GM18498 (cell line): ENCODE results near the gene ARHGEF6.

Source experiments
- ATAC-seq: cut with Tn5 transposase; IDR thresholded peaks from one replicate; pipeline ENCODE4 v1.9.1; 2021; ENCODE audit warnings: mild to moderate bottlenecking, moderate library complexity; ENCODE audit not compliant: unreplicated experiment

The ARHGEF6 gene

DNA sequence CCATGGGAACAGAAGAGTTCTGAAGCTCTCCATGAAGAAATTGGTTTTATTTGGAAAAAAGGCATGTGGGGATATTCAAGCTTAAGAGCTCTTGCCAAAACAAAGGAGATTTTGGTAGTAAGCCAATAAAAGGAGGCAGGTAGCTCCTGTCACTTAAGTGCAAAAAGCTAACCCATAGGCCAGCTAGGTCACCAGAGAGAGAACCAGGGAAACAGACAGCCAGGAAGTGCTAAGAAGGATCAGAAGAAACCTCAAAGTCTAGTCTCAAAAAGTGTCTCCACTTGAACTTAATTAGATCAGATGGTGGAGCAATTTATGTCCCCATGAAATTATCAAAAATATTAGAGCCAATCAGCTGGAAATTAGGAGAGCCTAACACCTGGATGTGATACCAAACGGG is 83.6 kb downstream of the ARHGEF6 start:
- ATAC-seq: no peak

DNA sequence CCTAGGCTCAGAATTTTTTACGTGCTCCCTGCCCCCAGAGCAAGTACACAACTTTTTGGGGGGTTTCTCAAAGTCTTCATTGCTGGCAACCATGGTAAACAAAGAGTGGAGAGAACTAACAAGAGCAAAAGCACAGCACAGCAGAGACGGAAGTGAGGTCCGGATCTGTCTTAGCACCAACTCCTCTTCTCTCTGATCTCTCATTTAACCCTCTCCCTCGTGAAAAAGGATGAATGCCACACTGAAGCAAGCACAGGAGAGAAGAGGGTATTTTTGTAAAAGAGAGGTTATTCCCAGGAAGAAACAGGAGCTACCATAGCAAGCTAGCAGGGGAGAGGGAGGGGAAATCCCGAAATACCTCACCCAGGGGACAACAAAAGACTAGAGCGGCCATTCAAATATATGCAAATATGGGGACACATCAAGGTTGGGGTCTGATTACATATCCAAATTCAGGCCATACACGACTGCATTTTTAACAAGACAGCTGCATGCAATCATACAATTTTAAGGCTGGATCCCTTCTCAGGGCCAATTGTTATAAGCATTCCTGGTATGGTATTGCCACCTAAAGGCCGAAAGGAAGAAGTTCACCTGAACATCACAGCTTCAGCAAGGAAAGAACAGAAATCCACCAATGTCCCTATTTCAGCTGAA is 86.2 kb downstream of the ARHGEF6 start:
- peak; percentile 78 for ATAC-seq

DNA sequence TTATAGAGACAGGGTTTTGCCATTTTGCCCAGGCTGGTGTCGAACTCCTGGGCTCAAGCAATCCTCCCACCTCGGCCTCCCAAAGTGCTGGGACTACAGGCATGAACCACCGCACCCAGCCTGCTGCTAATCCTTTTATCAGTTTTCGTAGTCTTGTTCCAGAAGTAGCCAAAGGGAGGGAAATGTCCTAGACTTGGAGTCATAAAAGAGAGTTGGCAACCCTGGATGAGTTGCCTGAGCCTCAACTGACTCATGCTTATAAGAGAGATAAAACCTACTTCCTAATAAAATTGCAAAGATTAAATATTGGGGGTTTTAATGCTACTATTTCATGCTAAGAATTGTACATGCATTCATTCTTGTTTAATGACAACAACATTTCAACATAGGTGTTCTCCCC is 88.5 kb downstream of the ARHGEF6 start:
- no peak for ATAC-seq

DNA sequence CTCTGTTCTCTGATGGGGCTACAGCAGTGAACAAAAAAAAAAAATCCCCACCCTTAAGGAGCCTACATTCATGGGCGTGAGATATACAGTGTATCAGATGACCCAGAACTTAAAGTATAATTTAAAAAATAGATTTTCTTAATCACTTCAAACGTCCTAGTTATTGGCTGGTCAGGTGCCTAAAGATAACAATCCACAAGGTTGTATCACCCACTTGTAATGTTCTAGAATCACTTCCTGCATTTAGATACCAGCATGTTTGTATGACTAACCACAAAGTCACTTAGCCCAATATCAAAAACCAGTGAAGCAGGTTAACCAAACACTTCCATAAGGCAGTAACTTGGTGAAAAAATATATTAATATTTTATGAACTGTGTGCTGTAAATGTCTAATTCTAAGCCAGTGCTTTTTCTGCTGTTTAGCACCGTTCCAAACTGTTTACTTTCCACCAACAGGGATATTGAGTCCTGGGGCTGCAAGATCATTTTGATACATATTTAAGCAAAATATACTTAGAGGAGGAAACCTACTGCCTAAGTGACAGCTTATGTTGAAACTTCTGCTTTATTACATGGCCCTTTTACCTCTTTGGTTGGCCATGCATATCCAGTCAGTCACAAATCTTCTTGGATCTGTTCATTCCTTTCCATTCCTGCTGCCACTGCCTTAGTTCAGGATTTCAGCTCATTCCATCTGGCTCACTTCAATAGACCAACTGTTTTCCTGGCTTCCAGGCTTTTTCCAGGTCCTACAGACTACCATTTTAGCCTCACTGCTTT is 89.5 kb downstream of the ARHGEF6 start:
- ATAC-seq: no peak

DNA sequence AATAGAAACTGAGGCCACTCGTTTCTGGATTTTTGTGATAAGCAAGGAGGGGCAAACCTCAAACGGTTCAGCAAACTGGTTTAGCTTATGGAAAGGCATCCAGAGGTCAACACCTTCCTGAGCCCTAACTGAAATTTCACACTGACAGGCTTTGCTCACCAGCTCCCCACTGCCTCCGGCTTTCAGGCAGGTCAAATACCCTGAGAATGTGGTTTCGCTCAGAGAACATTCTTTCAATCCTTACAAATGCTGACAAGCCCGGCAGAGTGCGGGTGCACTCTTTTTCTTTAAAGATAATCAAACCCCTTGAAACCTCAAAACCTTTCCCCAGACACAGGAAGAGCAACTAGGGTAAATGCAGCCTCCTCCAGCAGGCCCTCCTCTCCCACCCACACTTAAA is 91.3 kb downstream of the ARHGEF6 start:
- ATAC-seq: no peak

DNA sequence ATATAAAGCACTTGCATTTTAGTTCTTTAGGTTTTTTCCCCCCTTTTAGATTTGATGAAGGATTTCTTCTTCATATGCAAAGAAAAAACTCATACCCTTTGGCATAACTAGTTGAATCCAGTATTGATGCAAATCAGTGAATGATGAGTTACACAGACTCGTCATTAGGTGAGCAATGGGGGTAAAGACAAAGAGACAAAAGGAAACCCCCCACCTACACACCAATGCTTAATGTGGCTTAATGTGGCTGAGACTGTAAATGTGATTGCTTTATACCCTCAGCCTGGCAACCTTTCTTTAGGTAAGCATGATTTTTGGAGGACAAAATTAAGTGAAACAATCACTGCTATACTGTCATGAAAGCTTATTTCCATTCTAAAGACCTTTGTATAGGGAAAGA is 93.3 kb downstream of the ARHGEF6 start:
- ATAC-seq: no peak

DNA sequence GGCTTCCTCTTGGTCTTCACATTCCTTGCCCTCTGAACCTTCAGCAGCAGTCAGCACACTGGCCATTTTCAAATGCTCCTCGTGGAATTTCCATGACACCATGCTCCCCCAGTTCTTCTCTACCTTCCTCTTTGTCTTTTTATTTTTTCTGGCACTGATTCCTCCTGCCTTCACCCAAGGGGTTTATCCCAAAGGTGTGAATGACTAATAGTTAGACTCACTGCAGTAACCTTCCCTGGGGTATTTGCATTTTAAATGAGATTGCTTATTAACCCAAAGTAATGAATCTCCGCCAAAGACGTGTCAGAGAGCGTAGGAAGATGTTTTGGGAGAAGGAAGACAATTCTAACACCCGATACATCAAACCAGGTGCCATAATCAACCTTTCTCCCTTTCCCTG is 96.6 kb downstream of the ARHGEF6 start:
- ATAC-seq: no peak

DNA sequence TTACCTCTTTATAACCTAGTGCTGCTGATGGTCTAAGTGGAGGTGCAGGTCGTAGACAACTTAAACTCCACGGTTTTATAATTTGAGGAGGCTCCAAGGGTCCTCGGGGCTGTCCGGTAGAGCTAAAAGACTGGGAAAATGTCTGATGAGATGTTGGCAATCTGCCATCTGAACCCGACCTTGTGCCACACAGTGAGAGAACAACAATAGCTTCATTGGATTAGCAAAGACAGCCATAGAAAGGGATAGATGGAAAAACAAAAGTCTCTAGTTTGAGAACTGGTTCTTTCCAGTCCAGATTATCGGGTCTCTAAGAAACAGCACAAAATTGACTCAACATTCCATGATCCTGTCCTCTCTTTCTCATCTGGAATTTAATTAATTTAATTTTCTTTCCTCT is 101.2 kb downstream of the ARHGEF6 start:
- ATAC-seq: no peak

DNA sequence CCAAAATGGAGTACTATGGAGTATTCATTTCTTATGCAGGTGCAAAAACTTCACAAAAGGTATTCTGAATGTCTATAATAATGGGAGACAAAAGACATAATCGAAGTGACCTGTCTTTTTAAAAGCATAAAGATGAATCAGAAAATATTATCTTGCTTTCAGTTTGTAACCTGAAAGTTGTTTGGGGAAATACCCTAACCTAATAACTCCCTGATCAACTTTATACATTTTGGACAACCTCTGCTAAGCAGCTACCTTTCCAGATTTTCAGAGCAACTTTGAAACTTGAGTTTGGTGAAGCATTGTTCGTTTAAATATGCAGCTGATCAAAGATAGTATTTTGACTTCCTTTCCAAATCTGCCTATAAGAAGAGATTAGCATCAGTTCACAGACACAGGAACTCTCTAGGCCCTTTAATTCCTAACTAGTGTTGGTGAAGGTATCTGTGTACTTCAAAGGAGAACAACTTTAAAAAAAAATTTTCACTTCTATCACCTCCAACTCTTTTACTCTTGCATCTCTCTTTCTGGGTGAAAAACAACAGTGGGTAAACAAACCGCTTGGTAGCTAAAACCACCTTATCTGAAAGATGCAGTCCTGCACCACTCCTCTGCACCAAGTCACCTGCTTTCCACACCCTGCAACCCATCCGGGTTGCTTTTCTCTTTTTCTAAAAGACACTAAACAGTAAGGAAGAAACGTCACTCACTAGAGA is 106.3 kb downstream of the ARHGEF6 start:
- ATAC-seq: peak; percentile 49

DNA sequence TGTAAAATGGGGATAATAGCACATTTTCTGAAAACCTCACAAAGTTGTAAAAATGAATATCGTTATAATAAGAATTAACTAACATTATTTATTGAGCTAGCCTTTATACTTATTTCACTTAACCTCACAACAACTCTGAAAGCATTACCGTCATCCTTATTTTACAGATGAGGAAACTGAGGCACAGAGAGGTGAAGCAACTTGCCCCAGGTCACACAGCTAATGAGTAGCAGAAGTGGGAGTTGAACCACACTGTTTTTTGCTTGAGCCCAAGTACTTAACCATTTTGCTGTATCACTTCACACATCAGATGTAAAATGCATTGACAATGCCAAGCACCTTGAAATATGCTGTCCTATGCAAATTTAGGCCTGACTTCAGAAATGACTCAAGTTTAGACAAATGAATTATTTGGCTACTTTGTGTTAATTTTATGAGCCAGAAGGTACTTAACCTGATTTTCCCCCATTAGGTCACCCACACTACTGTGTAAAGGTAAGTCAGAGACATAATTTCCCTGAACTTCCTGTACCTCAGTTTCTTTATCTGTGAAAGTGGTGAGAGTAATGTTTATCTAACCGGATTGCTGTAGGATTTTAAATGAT is 109.6 kb downstream of the ARHGEF6 start:
- ATAC-seq: no peak

DNA sequence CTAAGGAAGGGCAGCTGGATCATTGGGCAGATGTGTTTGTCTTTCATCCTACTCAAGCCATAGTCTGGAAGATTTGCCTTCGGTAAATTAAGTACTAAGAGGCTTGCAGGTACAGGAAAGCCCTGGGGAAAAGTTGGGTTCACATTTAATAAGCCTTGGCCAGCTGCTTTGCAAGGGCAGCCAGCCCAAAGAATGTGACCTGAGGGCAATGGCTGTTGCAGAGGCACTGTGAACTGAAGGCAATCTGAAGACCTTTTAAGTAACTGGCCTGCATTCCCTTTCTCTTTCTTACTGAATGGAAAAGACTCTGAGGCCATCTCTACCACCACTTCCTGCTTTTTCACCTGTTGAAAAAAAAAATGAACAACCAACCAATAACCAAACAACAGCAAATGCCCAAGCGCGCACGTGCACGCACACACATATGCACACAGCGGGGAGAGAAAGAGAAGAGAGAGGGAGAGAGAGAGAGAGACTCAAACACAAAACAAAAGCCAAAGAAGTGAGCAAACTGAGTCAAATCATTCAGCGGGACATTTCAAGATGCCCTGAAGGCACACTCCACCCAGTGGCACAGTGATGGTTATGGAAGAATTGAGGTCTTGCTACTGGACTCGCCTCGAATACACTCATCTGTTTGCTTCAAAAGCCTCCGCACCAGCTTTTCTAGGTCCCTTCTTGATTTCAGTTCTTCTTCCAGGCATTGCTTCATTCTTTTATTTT is 113.1 kb downstream of the ARHGEF6 start:
- ATAC-seq: no peak

DNA sequence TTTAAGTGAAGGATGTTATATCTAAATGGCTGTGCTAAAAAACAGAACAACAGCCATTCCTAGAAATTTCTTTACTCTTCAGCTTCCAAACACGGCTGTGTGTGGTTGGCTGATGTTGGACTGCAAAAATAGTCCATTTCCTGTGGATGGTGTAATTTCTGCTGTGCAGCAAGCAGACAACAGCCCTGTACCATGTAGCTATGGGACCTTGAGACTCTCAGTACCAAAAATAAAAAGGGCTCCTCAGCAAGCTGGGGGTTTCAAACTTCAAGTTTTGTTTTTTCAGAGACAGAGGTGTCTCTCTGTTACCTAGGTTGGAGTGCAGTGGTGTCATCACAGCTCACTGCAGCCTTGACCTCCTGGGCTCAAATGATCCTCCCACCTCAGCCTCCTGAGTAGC is 114.6 kb downstream of the ARHGEF6 start:
- ATAC-seq: peak; percentile 58

DNA sequence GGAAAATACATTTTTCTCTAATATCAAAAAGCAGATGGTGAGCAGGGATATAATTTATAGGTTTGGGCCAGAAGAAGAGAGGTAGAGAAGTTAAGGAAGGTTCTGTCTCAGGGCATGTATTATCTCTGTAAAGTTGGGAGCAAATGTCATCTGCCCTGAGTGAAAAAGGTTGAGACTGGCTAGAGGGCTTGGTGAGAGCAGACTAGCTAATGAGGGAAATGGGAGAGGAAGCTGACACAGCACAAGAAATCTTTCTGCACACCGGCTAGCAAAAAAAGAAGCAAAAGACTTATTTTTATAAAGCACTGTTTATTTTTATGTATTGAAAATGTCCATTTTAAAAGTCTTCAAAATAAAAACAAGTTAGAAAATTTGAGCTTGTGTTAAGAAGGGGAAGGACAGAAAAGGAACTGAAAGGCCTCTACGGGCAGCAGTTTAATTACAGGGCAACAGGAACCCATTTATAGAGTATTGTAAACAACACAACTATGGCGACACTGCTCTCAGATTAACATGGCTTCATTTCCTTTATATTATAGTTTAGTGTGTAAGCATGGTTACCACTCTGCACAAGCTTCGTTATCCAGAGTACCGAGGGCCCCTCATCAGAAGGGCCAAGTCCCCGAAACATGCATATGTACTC is 115.4 kb downstream of the ARHGEF6 start:
- peak; percentile 89 for ATAC-seq

DNA sequence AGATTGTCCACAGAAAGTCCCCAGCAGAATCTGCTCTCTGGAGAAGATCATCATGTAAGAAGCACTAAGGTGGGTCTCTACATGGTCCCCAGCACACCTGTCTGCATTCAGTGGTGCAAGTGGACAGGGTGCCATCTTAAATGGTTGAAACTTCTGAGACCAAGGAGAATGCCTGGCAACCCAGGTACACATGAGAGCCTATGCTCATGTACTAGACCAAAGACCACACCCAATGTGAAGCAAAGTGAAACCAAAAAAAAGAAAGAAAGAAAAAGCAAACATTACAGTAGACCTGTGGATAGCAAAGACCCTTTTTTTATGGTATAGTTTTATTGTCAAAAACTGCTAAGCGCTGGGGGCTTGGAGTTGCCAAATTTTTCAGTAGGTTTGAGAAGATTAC is 117.8 kb downstream of the ARHGEF6 start:
- no peak for ATAC-seq

DNA sequence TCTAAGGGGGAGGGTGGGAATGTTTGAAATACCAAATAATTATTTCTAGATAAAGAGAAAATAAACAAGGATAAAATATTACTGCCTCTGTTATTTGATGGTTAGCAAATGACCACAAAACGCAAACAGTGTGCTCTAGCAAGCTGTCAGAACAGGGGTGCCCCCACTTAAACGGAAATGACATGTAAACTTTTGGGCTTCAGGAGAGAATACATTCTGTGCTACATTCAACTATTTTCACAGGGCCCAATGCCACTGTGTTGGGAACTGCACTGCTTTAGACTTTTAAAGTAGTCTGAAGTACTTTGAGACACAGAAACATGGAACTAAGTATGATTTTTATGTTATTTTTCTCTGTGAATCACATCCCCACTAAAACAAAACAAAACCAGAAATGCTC is 118.6 kb downstream of the ARHGEF6 start:
- no peak for ATAC-seq

DNA sequence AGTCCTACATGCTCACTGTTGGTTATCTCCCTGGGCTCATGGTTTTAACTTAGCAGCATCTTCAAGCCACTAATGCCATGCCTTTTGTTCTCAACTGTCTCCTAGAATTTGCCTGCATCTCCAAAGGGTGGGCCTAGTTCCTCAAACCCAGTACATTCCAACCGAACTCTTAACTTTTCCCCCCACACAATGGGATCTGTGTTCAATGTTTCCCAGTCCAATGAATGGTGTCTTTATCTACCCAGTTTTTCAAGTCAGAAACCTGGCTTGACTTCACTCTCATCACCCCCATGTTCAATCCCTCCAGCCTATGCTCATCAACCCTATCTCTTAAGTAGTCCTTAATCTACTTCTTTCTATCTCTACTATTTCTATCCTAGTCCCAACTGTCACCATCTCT is 119.8 kb downstream of the ARHGEF6 start:
- ATAC-seq: no peak

DNA sequence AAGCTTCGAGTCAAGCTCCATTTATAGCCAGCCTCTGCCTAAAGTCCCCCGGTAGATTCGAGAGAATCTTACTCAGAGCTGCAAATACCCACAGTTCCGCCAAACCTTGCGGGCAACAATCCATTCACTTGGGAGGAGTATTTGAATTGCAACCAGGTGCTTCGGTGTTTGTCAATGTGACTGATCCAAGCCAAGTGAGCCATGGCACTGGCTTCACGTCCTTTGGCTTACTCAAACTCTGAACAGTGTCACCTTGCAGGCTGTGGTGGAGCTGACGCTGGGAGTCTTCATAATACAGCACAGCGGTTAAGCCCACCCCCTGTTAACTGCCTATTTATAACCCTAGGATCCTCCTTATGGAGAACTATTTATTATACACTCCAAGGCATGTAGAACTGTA is 121.6 kb downstream of the ARHGEF6 start:
- no peak for ATAC-seq

DNA sequence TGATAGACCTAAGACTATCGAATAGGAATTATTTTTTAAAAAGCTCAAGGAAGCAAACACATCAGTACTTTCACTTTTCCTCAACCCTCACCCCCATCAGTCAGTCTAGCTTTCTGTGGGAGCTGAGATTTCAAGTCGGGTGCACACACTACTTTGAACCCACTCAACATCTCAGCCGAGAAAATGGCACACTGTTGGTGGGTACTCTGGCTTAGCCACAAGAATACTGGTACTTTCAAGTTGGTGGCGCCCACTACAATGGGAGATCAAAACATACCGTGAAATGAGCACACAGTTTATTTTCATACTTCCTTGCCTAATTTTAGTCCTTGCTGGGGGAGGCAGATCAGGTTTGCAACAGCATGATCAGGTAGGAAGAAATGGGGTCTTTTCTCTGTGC is 122.6 kb downstream of the ARHGEF6 start:
- ATAC-seq: no peak

DNA sequence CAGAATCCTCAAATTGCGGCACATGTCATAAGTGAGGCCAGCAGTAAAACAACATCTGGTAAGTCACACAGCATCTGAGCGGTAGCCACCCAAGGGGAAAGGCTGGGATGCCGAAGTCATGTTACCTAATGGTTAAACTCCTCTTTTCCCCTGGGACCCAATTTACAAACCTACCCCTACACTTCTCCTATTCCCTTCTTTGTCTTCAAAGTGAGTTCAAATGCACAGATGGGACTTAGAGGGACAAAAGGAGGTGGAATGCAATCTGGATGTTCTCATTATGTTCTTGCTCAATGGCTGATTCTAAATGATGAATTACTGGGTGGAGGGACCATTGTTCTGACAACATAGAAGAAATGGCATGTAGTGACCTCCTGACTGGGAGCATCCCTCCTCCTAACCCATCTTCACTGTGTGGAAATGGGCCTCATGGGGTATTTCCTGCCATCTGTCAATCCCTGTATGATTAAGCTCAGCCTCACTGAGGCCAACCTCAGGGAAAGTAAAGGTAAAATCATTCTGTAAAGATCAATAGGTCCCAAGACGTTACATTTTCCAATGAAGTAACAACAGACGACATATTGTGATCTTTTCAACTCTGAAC is 124.3 kb downstream of the ARHGEF6 start:
- ATAC-seq: no peak
